Colonic mucosa (tissue), 4 donors: ENCODE data around the gene SLC10A7. TPM values are rescaled to one million over a fixed set of nuclear protein-coding genes. Genes with fewer than 3 reads are reported as not detected.

Source experiments
- DNase-seq: peaks from one replicate; pipeline ENCODE4 v3.0.0-alpha.2; 2020
- H3K27ac ChIP-seq: fragments of 200-600 bp; one replicate; pipeline ENCODE4 v1.8.0; 2021
- H3K27me3 ChIP-seq: fragments of 200-600 bp; one replicate; pipeline ENCODE4 v1.8.0; 2021
- H3K36me3 ChIP-seq: fragments of 200-600 bp; one replicate; pipeline ENCODE4 v1.8.0; 2021
- H3K4me1 ChIP-seq: fragments of 200-600 bp; one replicate; pipeline ENCODE4 v1.8.0; 2021; ENCODE audit warnings: mild to moderate bottlenecking
- H3K4me3 ChIP-seq: fragments of 200-600 bp; one replicate; pipeline ENCODE4 v1.8.0; 2021
- H3K9ac ChIP-seq, 2 donors: one replicate each; pipeline ENCODE4 v1.7.0; 2013; ENCODE audit warnings: control low read depth in 2 of 2, low read depth in 2 of 2, low read length in 2 of 2
- H3K9me3 ChIP-seq: fragments of 200-600 bp; one replicate; pipeline ENCODE4 v1.8.0; 2021
- intact Hi-C: fragments of 100-400 bp; cut with DNase I; formaldehyde crosslinking; loops from one replicate; pipeline ENCODE4 v1.14.1; 2022
- total RNA-seq, 2 donors: library from RNA; stranded (reverse); fragmentation: NEBNext Ultra II Directional in 1 of 2; extraction: Animal tissue kit (Norgen Biotek cat#: 25700) in 1 of 2; gene quantifications; one replicate each; pipeline ENCODE4 v1.2.1, GENCODE V29; 2021
- TF ChIP-seq, protein P1 (sequence below): fragments of 200-600 bp; IDR thresholded peaks from one replicate; pipeline ENCODE4 v1.8.0; 2022; ENCODE audit warnings: antibody characterized with exemption, mild to moderate bottlenecking
- donor health status: healthy.
- donor health status: DM: no; HTN: no; CAD: no.
- donor health status: DM: no; HTN: no; CAD: no.

SLC10A7 gene
- total RNA-seq, 2 donors from 2014 or later: 17.4 to 19.2 TPM

DNA sequence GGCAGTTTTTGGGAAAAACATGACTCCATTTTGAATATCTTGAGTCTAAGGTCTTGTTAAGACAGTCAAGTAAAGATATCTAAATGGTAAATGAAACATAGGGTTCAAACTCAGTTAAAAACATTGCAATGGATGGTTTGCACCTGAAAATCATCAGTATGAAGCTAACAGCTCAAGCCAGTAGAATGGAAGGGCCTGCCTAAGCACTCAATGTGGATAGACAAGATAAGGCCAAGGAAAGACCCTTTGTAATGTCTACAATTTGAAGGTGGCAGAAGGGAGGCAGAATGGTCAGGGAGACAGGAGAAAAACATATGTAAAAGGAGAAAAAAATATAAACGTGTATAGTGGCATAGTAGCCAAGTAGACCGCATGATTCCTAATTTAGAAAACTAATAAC, 229.2 kb downstream of the SLC10A7 start:
- no peak overlapping the region for H3K27ac ChIP-seq
- no peak overlapping the region for H3K4me3 ChIP-seq
- no peaks in the 10 kb centered on the region for H3K4me1 ChIP-seq
- H3K36me3 ChIP-seq: no peaks in the 10 kb centered on the region
- intact Hi-C loops: no loop called here
- TF ChIP-seq, protein P1, sequence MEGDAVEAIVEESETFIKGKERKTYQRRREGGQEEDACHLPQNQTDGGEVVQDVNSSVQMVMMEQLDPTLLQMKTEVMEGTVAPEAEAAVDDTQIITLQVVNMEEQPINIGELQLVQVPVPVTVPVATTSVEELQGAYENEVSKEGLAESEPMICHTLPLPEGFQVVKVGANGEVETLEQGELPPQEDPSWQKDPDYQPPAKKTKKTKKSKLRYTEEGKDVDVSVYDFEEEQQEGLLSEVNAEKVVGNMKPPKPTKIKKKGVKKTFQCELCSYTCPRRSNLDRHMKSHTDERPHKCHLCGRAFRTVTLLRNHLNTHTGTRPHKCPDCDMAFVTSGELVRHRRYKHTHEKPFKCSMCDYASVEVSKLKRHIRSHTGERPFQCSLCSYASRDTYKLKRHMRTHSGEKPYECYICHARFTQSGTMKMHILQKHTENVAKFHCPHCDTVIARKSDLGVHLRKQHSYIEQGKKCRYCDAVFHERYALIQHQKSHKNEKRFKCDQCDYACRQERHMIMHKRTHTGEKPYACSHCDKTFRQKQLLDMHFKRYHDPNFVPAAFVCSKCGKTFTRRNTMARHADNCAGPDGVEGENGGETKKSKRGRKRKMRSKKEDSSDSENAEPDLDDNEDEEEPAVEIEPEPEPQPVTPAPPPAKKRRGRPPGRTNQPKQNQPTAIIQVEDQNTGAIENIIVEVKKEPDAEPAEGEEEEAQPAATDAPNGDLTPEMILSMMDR: no peak
- no peaks in the 10 kb centered on the region for H3K9me3 ChIP-seq
- no peak overlapping the region for H3K9ac ChIP-seq
- H3K27me3 ChIP-seq: no peaks in the 10 kb centered on the region
- no peak for DNase-seq

- no peaks in the 10 kb centered on the region for H3K4me1 ChIP-seq
- no peak overlapping the region for H3K27ac ChIP-seq
- H3K4me3 ChIP-seq: no peak overlapping the region
- TF ChIP-seq, protein P1: no peak
- no peak overlapping the region for H3K9ac ChIP-seq
- H3K27me3 ChIP-seq: no peaks in the 10 kb centered on the region
- no peak for DNase-seq
- no peaks in the 10 kb centered on the region for H3K36me3 ChIP-seq
- intact Hi-C loops: no loop called here
- no peaks in the 10 kb centered on the region for H3K9me3 ChIP-seq
Observed at GRCh38 chr4:146291313-146291712, 230.4 kb downstream of the SLC10A7 start.

DNA sequence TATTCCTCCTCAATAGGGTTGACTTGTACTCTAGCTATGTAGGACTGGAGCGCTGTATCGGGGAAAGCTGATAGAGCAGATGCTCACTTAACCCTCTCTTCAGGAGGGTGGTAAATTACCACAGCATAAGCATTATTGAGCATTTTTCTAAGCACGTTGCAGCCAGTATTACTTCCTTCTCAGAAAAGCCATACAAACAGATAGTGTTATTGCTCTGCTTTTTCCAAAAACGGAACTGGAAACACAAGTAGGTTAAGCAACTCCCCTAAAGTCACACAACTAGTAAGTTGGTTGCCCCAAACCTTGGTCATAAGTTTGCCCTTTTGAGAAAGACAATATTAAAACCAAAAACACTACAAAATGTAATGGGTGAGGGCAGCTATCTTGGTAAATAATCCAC, 233.5 kb downstream of the SLC10A7 start:
- Histone ChIP-seq H3K27me3 (no peaks in the 10 kb centered on the region), H3K36me3 (no peaks in the 10 kb centered on the region), H3K27ac (no peak overlapping the region), H3K4me3 (no peak overlapping the region), H3K4me1 (no peaks in the 10 kb centered on the region), H3K9ac (no peak overlapping the region), H3K9me3 (no peaks in the 10 kb centered on the region)
- intact Hi-C loops: no loop called here
- TF ChIP-seq, protein P1: no peak
- DNase-seq: no peak

- TF ChIP-seq, protein P1: no peak
Observed at GRCh38 chr4:146285037-146285436, 236.7 kb downstream of the SLC10A7 start.

GRCh38 chr4:146283758-146284651, 237.7 kb downstream of the SLC10A7 start:
- Histone ChIP-seq H3K9ac (no peak overlapping the region), H3K27me3 (no peaks in the 10 kb centered on the region), H3K4me1 (no peaks in the 10 kb centered on the region), H3K36me3 (no peaks in the 10 kb centered on the region), H3K9me3 (no peaks in the 10 kb centered on the region), H3K27ac (no peak overlapping the region), H3K4me3 (no peak overlapping the region)
- intact Hi-C loops: no loop called here
- TF ChIP-seq, protein P1: no peak
- no peak for DNase-seq

More at GRCh38 chr4:146285037-146285436, 236.7 kb downstream of the SLC10A7 start:
- no peak for DNase-seq
- Histone ChIP-seq H3K27me3 (no peaks in the 10 kb centered on the region), H3K4me1 (no peaks in the 10 kb centered on the region), H3K9me3 (no peaks in the 10 kb centered on the region), H3K9ac (no peak overlapping the region), H3K4me3 (no peak overlapping the region), H3K36me3 (no peaks in the 10 kb centered on the region), H3K27ac (no peak overlapping the region)
- intact Hi-C loops: no loop called here
